GM19240 (cell line): ENCODE results near the gene ZNF792.
A peak's percentile ranks its signal among the peaks of the same experiment; 100 is the strongest.
"Not testable (repeated sequence)": the region's sequence is repeated elsewhere in the genome, so short reads cannot be mapped to it uniquely, and the experiment has no call there.

Source experiments
- DNase-seq: peaks from one replicate; pipeline ENCODE4 v3.0.0; 2011; ENCODE audit warnings: low spot score; ENCODE audit not compliant: insufficient read length

ZNF792 gene

GRCh38 chr19:34963573-34964406 lies at the start of gene ZNF792:
Gene ZNF792 (minus strand): TSS chr19:34964229. CDS start chr19:34963662, 567 bp downstream.
- peak; percentile 27 for DNase-seq

GRCh38 chr19:35013041-35013819 lies 49.2 kb upstream of the ZNF792 start:
- DNase-seq, result peak; percentile 89

GRCh38 chr19:35011737-35012682 lies 48.0 kb upstream of the ZNF792 start:
- no peak for DNase-seq

- DNase-seq, result no peak
These were observed 47.2 kb upstream of the ZNF792 start for GRCh38 chr19:35011091-35011689.

- DNase-seq, result no peak
These were observed 45.7 kb upstream of the ZNF792 start for GRCh38 chr19:35009424-35010415.

GRCh38 chr19:35008891-35009341 lies 44.9 kb upstream of the ZNF792 start:
- DNase-seq, result no peak

GRCh38 chr19:35007427-35007826 lies 43.4 kb upstream of the ZNF792 start:
- not testable (repeated sequence) for DNase-seq

- DNase-seq, result no peak
These were observed 43.0 kb upstream of the ZNF792 start for GRCh38 chr19:35006999-35007365.

- DNase-seq, result no peak
These were observed 42.4 kb upstream of the ZNF792 start for GRCh38 chr19:35006342-35006998.

- DNase-seq, result not testable (repeated sequence)
These were observed 41.9 kb upstream of the ZNF792 start for GRCh38 chr19:35006007-35006341.

- no peak for DNase-seq
These were observed 41.4 kb upstream of the ZNF792 start for GRCh38 chr19:35005256-35005977.

GRCh38 chr19:35004517-35005255 lies 40.7 kb upstream of the ZNF792 start:
- no peak for DNase-seq

GRCh38 chr19:35002037-35002535 lies 38.1 kb upstream of the ZNF792 start:
- no peak for DNase-seq

GRCh38 chr19:35000647-35001501 lies 36.8 kb upstream of the ZNF792 start:
- no peak for DNase-seq

- no peak for DNase-seq
These were observed 36.3 kb upstream of the ZNF792 start for GRCh38 chr19:35000338-35000646.

GRCh38 chr19:34999498-35000337 lies 35.7 kb upstream of the ZNF792 start, which contains the start of gene GRAMD1A:
Gene GRAMD1A (plus strand): TSS chr19:35000323. CDS start chr19:35000479, 156 bp downstream.
- DNase-seq, result peak; percentile 88
